Omental fat pad (tissue), 4 donors: ENCODE data around the gene IQGAP3. TPM values are rescaled to one million over a fixed set of nuclear protein-coding genes. Genes with fewer than 3 reads are reported as not detected.

Experiments used
- ATAC-seq: fragments of 150-250 bp; one replicate; pipeline ENCODE4 v1.9.1; 2016; ENCODE audit warnings: mild to moderate bottlenecking, moderate library complexity; ENCODE audit not compliant: low FRiP score
- DNase-seq: peaks from one replicate; pipeline ENCODE4 v3.0.0-alpha.2; 2019; ENCODE audit warnings: low spot score
- total RNA-seq, 4 donors: library from RNA; depleted of rRNA; stranded (reverse); fragments of >200 nt; gene quantifications; one replicate each; pipeline ENCODE4 v1.1.0, GENCODE V29; 2016
- TF ChIP-seq, protein P1 (sequence below), 3 donors: fragments of 450-650 bp; IDR thresholded peaks; one replicate each; pipeline ENCODE4 v1.5.1; 2016 to 2017; ENCODE audit warnings: antibody characterized with exemption in 3 of 3, mild to moderate bottlenecking in 3 of 3, moderate library complexity in 2 of 3

The IQGAP3 gene
- total RNA-seq, 4 donors from 2014 or later, result 0.16 to 4.2 (median 0.23) TPM

DNA sequence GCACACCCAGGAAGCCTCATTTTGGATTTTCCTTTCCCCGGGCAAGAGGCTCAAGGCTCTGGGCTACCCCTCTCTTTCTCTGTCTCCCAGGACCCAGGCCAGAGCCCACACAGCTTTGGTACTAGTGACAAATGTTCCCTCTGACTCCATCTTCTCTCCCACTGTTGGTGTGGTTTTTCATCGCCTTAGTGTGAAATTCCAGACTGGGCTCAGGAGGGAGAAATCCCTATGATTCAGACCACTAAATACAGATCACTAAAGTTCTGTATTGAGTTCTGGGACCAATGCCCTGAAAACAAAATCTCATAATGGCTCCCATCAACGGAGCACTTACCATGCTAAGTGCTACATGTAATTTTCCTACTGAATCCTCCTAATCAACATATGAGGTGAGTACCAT, 26.1 kb downstream of the IQGAP3 start:
- TF ChIP-seq, protein P1, sequence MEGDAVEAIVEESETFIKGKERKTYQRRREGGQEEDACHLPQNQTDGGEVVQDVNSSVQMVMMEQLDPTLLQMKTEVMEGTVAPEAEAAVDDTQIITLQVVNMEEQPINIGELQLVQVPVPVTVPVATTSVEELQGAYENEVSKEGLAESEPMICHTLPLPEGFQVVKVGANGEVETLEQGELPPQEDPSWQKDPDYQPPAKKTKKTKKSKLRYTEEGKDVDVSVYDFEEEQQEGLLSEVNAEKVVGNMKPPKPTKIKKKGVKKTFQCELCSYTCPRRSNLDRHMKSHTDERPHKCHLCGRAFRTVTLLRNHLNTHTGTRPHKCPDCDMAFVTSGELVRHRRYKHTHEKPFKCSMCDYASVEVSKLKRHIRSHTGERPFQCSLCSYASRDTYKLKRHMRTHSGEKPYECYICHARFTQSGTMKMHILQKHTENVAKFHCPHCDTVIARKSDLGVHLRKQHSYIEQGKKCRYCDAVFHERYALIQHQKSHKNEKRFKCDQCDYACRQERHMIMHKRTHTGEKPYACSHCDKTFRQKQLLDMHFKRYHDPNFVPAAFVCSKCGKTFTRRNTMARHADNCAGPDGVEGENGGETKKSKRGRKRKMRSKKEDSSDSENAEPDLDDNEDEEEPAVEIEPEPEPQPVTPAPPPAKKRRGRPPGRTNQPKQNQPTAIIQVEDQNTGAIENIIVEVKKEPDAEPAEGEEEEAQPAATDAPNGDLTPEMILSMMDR (IDR thresholded peaks at IDR 0.05), result no peak
- no peak for DNase-seq
- ATAC-seq, result no peak

DNA sequence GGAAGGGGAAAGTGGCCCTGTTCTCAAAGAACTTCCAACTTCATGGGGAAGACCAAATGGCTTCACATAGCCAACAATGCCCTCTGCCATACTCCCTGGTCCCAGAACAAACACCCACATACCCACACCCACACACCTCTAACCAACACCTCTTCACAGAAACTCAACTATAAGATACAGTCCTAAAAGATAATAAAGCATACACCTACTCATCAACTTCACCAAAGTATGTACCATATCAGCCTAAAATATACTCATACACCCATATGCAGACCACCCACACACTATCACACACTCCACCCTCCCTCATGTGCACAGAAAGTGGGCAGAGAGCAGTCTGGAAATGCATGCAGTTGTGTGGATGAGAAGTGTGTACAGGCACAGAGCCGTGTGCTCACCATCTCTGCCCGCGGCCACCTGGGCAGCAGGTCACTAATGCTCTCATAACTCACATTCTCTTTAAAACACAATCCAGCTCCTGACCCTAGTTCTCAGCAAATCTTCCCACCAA, 27.7 kb downstream of the IQGAP3 start:
- no peak for ATAC-seq
- TF ChIP-seq, protein P1 (IDR thresholded peaks at IDR 0.05), result no peak
- DNase-seq, result no peak

DNA sequence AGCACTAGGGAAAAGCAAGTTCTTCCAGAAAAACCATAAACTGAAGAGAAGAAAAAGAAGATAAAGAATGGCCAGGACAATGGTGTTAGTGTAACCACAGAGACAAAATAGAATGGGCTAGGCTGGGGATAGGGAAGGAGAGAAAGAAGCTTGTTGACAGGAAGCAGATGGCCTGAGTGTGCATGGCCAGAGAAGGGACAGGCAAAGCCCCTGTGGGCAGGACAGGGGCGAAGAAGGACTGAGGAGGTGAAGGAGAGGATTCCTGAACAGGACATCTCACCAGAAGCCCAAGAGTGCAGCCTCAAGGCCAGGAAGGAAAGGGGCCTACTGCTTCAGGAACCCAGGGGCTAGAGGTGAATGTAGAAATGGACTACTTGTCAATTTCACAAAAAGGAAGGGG, 29.3 kb downstream of the IQGAP3 start:
- ATAC-seq, result no peak
- no peak for DNase-seq
- TF ChIP-seq, protein P1 (IDR thresholded peaks at IDR 0.05), result no peak

DNA sequence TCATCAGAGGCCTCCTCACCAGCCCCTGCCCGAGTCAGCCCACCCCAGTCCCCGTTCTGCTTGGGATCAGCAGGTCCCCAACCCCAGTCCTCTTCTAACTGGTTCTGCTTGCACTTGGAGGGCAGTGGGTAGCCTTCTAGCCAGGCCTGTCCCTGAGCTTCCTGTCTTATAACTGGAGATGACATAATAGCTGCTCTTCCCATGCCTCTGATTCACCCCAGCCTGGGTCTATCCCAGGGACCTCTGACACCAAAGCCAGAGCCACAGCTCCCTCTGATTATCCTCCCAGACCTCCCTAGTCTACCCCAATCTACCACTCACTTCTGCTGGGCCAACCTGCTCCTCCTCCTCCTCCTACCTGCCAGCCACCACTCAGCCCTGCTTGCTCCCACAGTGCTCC, 31.4 kb downstream of the IQGAP3 start:
- no peak for DNase-seq
- TF ChIP-seq, protein P1 (IDR thresholded peaks at IDR 0.05), result no peak
- ATAC-seq, result peak; percentile 35

DNA sequence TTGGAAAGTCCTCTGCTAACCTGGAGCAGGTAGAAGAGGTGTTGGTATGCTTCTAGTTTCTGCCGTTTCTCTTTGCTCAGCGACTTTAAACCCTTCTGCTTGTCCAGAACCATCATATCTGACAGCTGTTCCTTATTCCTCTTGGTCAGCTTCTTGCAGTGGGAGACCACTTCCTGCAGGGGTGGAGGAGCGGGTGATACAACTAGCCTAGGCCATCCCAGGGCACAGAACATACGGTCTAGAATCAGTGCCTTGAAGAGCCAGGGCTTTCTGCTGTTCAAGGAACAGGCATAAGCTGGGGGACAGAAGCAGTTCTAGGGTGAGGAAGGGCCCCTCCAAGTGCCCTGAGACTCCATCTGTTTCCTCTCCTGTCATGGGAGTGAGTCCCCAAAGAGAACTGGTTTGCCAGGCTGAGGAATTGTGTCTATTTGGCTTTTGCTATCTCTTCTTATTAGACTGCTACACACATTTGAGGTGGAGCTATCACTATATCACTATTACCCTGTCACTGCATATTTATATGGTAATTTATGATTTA, 32.5 kb downstream of the IQGAP3 start:
- DNase-seq (no peak), ATAC-seq (no peak)
- TF ChIP-seq, protein P1 (IDR thresholded peaks at IDR 0.05), result no peak

DNA sequence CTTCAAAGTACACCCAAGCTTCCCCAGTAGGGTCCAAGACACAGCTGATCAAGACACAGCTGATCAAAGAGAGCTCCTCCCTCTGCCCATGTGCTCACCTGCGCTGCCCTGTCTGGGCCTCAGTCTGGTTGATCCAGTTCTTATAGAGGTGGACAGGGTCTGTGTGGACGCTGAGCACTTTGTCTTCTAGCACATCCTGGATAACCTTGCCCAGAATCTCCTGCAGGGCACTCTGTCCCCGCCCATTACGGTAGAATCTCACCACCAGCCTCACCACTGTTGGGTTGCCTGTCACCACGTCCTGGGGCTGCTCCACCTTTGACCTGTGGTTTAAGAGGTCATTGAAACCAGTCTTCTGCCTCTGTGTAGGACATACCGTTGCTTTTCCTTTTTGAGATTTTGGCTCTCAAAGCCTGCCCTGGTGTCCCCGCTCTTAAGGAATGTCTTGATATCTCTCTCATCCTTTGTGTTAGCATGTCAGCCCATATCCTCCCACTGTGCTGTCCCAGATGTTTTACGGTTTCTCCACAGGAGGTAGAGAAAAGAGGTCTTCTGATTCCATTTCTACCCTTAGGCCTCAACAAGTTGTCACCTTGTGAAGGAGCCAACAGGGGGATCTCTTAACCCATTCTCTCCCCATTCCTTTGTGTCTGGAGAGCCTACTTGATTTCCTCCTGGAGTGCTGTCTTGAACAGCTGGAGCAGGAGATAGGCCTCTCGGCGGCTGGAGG, 33.5 kb downstream of the IQGAP3 start:
- TF ChIP-seq, protein P1 (IDR thresholded peaks at IDR 0.05), result no peak
- ATAC-seq (no peak), DNase-seq (no peak)

DNA sequence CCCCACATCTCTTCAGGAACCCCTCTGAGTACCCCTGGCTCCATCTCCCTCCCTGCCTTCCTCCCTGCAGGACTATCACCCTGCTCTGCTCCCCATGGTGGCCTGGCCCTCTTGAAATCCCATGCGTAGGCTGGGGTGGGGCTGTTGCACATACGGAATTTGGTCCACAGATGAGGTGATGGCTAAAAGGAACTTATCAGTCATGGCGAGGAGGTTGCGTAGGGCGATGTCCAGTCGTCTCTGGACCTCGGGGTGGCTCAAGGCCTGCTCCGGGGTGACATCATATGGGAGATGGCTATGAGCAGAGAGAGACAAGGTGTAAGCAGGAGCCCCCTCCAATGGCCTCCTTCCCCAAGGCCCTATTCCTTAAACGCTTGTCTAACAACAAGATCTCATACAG, 35.3 kb downstream of the IQGAP3 start:
- TF ChIP-seq, protein P1 (IDR thresholded peaks at IDR 0.05), result no peak
- no peak for ATAC-seq
- no peak for DNase-seq
